Measurements from ENCODE around the gene FNDC10. TPM values are rescaled to one million over a fixed set of nuclear protein-coding genes. Genes with fewer than 3 reads are reported as not detected.

FNDC10 gene
- total RNA-seq, 1 donor from 2014 or later, result 11.9 TPM

DNA sequence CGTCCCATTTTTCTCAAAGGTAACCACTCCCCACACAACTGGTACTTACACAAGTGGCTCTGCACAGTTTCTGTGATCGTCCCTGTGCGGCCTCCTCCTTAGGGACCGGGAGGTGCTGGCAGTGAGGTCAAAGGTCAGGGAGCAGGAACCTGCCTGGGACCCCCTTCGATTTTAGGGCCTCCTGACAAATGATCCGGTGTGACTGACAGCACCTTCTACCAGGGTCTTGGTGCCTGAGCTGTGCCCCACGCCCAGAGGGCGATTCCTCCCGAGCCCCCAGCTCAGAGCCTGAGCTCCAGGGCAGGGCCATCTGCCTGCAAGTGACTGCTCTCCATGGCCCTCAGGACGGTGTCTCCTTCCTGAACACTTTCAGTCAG lies 47.7 kb downstream of the FNDC10 start:
- Mint-ChIP-seq H3K36me3 (ENCODE audit: unreplicated experiment) (no peaks in the 10 kb centered on the region), H3K4me3 (ENCODE audit: unreplicated experiment) (peak overlapping the region; percentile 74), H3K27me3 (ENCODE audit: unreplicated experiment) (peaks cover 5% of the 10 kb centered on the region), H3K9me3 (ENCODE audit: unreplicated experiment) (peaks cover 5% of the 10 kb centered on the region), H3K27ac (ENCODE audit: unreplicated experiment) (peak overlapping the region; percentile 94), H3K4me1 (ENCODE audit: low read depth, unreplicated experiment) (peaks cover 24% of the 10 kb centered on the region)
- no peak for DNase-seq
- TF ChIP-seq, protein P1, sequence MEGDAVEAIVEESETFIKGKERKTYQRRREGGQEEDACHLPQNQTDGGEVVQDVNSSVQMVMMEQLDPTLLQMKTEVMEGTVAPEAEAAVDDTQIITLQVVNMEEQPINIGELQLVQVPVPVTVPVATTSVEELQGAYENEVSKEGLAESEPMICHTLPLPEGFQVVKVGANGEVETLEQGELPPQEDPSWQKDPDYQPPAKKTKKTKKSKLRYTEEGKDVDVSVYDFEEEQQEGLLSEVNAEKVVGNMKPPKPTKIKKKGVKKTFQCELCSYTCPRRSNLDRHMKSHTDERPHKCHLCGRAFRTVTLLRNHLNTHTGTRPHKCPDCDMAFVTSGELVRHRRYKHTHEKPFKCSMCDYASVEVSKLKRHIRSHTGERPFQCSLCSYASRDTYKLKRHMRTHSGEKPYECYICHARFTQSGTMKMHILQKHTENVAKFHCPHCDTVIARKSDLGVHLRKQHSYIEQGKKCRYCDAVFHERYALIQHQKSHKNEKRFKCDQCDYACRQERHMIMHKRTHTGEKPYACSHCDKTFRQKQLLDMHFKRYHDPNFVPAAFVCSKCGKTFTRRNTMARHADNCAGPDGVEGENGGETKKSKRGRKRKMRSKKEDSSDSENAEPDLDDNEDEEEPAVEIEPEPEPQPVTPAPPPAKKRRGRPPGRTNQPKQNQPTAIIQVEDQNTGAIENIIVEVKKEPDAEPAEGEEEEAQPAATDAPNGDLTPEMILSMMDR (IDR thresholded peaks at IDR 0.05; ENCODE audit: partially characterized antibody, unreplicated experiment), result no peak

DNA sequence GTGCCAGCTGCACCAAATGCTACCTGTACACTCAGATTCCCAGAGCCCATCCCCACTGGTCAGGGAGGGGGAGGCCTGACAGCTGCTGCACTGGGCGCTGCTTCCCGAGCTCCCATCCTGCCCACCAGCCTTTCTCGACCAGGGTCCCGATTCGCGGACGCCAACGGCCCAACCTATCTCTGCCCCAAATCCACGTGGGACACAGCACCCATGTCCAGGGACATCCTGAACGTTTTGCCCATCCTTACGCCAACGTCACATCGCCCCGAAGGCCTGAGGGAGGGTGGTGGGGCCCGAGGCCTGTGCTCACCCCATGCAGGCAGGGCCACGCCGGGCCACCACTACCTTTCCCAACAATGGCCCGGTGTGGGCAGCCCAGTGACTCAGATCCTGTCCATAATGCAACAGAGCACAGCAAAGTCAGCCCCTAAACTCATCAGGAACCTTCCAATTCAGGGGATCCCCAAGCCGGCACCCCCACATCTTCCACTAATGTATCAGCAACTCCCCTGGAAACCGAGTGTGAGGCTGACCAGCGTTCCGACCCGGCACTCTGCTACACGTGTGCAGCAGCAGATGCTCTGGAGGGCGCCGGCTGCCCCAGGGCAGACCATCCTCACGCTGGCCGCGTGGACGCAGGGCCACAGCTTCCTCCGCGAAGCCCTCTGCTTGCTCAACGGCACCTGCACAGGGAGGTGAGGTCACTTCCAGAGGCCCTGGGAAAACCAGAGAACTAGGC lies 48.2 kb downstream of the FNDC10 start:
- peak overlapping the region; percentile 74 for H3K4me3 Mint-ChIP-seq (ENCODE audit: unreplicated experiment)
- no peak for DNase-seq
- H3K36me3 Mint-ChIP-seq (ENCODE audit: unreplicated experiment), result no peaks in the 10 kb centered on the region
- peak overlapping the region; percentile 94 for H3K27ac Mint-ChIP-seq (ENCODE audit: unreplicated experiment)
- H3K27me3 Mint-ChIP-seq (ENCODE audit: unreplicated experiment), result peaks cover 5% of the 10 kb centered on the region
- H3K9me3 Mint-ChIP-seq (ENCODE audit: unreplicated experiment), result peaks cover 5% of the 10 kb centered on the region
- peaks cover 24% of the 10 kb centered on the region for H3K4me1 Mint-ChIP-seq (ENCODE audit: low read depth, unreplicated experiment)
- TF ChIP-seq, protein P1 (IDR thresholded peaks at IDR 0.05; ENCODE audit: partially characterized antibody, unreplicated experiment), result no peak

DNA sequence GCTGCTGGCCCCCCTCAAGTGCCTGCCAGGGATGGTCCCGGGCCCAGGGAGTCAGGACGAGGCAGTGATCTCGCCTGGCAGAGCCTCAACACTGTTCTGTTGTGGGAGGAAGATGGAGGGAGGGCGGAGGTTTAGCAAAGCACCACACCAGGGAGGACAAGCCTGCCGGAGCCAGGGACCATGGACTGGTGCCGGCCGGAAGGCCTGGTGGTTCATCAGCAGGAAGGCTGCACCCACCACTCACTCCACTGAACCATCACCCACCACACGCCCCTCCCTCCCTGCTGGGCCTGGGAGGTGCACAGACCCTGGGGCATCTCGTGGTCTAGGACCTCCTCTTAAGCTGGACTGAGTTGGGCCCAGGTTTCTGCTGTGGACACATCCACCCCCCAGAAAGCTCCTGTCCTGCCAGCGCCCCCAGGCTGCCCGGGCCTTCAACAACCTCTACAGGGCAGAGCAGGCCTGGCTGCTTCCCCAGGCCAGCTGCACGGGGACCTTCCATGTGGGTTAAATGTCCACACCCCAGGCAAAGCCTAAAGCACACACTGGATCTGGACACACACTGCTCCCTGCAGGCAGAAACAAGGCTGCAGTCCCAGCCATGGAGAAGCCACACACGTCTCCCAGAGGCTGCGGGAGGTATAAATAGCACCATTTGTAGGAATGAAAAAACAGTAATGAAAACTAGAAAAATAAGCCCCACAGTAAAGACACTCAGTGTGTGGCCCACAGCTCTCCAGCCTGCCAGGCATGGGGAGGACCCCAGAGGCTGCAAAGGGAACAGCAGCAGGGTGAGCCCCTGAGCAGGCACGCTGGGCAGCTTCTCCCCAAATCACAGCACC lies 49.1 kb downstream of the FNDC10 start:
- DNase-seq, result peak; percentile 62
- Mint-ChIP-seq H3K9me3 (ENCODE audit: unreplicated experiment) (peaks cover 5% of the 10 kb centered on the region), H3K27me3 (ENCODE audit: unreplicated experiment) (peaks cover 5% of the 10 kb centered on the region), H3K27ac (ENCODE audit: unreplicated experiment) (peak overlapping the region; percentile 94), H3K36me3 (ENCODE audit: unreplicated experiment) (no peaks in the 10 kb centered on the region), H3K4me1 (ENCODE audit: low read depth, unreplicated experiment) (peaks cover 24% of the 10 kb centered on the region), H3K4me3 (ENCODE audit: unreplicated experiment) (peak overlapping the region; percentile 49)
- TF ChIP-seq, protein P1 (IDR thresholded peaks at IDR 0.05; ENCODE audit: partially characterized antibody, unreplicated experiment), result peak; percentile 67

DNA sequence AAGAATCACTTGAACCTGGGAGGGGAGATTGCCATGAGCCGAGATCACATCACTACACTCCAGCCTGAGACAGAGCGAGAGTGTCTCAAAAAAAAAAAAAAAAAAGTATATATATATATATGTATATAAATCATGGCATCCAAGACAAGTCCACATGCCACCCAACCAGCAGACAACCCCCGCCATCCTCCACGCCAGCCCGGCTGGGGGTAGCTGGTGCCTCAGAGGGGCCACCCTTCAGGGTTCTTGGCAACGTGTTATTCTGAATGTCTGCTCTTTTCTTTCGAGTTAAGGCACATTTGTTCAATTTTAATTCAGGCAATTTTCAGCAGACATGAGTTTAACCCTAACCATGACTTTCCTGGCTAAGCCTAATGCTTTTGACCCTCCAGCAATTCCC lies 49.8 kb downstream of the FNDC10 start:
- DNase-seq, result no peak
- TF ChIP-seq, protein P1 (IDR thresholded peaks at IDR 0.05; ENCODE audit: partially characterized antibody, unreplicated experiment), result no peak
- Mint-ChIP-seq H3K4me1 (ENCODE audit: low read depth, unreplicated experiment) (peaks cover 22% of the 10 kb centered on the region), H3K4me3 (ENCODE audit: unreplicated experiment) (no peak overlapping the region), H3K36me3 (ENCODE audit: unreplicated experiment) (no peaks in the 10 kb centered on the region), H3K9me3 (ENCODE audit: unreplicated experiment) (peaks cover 5% of the 10 kb centered on the region), H3K27me3 (ENCODE audit: unreplicated experiment) (peaks cover 5% of the 10 kb centered on the region), H3K27ac (ENCODE audit: unreplicated experiment) (peak overlapping the region; percentile 38)

DNA sequence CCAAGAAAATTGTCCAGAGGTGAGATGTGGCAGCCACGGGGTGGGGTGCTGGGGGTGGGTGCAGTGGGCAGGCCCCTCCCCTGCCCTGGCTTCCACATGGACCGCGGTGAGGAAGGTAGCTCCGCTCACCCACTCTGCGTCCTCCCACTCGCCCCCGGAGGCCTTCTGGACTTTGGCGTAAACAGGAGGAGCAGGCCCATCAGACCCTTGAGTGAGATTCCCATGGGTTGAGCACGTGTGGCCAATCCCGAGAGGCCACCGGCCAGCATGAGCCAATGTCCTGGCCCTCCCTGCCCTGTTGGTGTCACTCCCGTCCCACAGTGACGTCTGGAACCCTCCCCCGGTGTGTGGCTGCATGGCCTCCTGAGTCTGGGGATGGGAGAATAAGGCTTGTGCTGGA lies 51.3 kb downstream of the FNDC10 start:
- Mint-ChIP-seq H3K4me1 (ENCODE audit: low read depth, unreplicated experiment) (peaks cover 18% of the 10 kb centered on the region), H3K9me3 (ENCODE audit: unreplicated experiment) (peaks cover 5% of the 10 kb centered on the region), H3K36me3 (ENCODE audit: unreplicated experiment) (no peaks in the 10 kb centered on the region), H3K27me3 (ENCODE audit: unreplicated experiment) (peaks cover 6% of the 10 kb centered on the region), H3K4me3 (ENCODE audit: unreplicated experiment) (no peak overlapping the region), H3K27ac (ENCODE audit: unreplicated experiment) (no peak overlapping the region)
- TF ChIP-seq, protein P1 (IDR thresholded peaks at IDR 0.05; ENCODE audit: partially characterized antibody, unreplicated experiment), result no peak
- DNase-seq, result no peak

All from glutamatergic neuron (in vitro differentiated cells).